ENCODE data around the gene SMIM43.

Gene SMIM43

DNA sequence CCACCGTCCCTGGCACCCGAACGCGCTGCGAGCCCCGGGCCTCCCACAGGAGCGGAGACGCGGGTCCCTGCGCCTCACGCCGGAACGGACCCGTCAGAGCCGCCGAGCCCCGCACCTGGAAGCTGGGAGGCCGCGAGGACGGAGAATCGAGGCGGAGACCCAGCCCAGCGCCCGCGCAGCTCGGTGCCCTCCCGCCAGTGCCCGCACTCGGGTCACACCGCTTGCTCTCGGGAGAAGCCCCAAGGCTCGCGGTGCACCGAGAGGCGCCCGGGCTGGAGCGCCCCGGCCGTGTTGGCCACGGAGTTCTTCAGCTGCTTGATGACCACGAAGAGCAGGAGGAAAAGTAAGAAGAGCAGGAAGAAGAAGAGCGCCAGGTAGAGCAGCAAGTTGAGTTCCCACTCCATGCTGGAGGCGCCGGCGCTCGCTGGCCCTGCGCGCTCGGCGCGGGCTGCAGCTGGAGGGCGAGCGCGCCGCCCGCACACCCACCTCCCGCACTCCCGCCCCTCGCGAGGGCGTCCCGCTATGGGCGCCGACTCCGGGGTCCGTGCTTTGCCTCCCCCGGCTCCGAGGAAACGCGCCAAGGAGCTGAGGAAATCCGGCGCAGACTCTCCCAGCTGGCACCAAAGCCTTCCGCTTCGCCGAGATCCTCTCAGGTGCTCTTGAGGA is at the start of gene SMIM43:
Gene SMIM43, minus strand, starts transcription at position 463 of the 666 bp plus-strand sequence. Its CDS starts 59 bp downstream, at position 404.
- DNase-seq (ENCODE audit: low spot score): peak; percentile 79

DNA sequence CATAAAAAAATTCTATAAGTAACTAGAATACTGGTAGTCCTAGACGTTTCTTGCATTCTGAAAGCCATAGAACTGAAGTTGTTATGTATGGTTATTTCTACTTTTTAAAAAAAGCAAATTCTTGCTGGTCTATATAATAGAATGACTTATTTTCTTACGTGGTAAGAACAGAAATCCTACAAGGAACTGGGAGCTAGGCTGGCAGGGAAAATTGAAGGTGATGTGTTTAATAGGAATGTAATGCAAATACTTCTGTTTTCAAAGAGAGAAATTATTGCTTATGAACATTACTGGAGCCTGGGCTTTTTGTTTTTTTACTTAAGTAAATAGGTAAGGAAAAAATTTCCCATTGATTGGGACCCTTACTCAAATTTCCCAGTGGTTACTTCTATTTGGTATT is 49.8 kb upstream of the SMIM43 start:
- DNase-seq (ENCODE audit: low spot score): no peak

DNA sequence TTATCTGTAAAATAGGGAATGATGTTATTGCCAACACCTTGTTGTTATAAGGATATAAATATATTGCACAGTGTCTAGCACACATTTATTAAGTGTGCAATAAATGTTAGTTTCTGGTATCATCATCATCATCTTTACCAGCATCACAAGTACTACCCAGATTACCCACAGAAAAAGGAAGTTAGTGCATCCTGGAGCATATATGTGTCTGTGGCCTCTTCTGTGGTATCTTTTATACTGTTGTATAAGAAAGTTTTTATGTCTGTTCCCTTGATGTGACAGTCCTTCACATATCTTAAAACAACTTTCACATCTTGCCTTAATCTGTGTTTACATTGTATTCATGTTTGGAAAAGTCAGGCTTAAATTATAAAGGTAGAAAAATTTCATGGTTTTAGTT is 46.2 kb upstream of the SMIM43 start:
- no peak for DNase-seq (ENCODE audit: low spot score)

DNA sequence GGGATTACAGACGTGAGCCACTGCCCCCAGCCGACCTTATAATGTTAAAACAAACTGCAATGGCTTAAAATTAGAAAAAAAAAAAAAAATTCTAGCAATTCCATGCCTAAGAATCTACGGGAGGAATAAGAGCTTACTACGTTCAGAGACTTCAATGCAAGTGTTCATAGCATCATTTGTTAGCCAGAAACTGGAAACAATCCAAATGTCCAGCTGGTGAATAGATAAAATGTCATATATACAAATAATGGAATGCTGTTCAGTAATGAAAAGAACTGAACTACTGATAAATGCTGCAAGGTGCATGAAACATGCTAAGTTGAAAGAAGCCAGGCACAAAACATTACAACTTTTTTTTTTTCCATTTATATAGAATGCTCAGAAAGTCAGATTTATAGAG is 41.4 kb upstream of the SMIM43 start:
- DNase-seq (ENCODE audit: low spot score): no peak

DNA sequence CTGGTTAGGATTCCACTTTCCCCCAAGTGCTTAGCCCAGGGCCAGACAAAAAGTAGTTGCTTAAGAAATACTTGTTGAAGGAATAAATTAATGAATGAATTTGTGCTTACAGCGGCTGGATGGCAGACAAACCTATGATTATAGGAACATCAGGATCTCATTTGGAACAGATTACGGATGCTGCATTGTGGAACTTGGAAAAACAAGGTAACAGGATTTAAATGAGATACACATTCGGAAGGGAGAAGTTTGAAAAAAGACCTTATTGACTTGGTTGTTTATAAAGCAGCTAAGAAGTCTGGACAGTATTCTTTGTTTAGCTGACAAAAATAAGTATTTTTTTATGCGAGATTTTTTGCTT is 36.7 kb upstream of the SMIM43 start:
- no peak for DNase-seq (ENCODE audit: low spot score)

DNA sequence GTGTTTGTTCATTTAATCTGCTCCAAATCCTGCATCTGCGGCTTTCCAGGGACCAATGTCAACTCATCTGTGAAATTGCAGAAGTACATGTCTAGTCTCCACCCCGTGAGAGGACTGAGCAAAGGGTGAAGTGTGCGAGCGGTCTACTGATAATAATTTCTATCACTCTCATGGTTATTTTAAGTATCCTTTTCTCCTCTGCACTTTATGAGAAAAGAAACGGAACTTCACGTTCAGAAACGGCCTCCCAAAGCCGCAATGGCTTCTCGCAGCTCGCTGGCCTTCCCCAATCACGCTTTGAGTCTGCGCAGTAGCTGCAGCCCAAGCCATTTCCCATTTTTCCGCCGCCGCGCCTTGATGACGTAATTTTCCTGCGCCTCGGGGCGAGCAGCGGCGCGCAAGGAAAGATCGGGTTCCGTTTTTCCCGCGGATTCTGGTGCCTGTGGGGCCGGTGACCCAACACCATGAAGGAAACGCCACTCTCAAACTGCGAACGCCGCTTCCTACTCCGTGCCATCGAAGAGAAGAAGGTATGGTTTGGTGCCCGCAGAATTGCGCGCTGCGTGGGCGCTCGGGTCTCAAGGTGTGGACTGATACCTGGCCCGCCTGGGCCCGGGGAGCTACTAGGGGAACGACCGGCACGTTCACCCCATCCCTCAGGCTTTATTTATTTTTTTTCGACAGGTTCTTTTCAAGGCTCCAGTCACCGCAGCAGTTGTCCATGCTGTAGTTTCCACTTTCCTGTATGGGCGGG is 36.2 kb upstream of the SMIM43 start, which contains the start of gene EXOSC9:
Gene EXOSC9, plus strand, starts transcription at position 363 of the 754 bp plus-strand sequence. Its CDS starts 102 bp downstream, at position 465.
- peak; percentile 95 for DNase-seq (ENCODE audit: low spot score)

GRCh38 chr4:121800638-121800960 is 35.6 kb upstream of the SMIM43 start:
- DNase-seq (ENCODE audit: low spot score): no peak

GRCh38 chr4:121799867-121800501 is 35.0 kb upstream of the SMIM43 start:
- no peak for DNase-seq (ENCODE audit: low spot score)

DNA sequence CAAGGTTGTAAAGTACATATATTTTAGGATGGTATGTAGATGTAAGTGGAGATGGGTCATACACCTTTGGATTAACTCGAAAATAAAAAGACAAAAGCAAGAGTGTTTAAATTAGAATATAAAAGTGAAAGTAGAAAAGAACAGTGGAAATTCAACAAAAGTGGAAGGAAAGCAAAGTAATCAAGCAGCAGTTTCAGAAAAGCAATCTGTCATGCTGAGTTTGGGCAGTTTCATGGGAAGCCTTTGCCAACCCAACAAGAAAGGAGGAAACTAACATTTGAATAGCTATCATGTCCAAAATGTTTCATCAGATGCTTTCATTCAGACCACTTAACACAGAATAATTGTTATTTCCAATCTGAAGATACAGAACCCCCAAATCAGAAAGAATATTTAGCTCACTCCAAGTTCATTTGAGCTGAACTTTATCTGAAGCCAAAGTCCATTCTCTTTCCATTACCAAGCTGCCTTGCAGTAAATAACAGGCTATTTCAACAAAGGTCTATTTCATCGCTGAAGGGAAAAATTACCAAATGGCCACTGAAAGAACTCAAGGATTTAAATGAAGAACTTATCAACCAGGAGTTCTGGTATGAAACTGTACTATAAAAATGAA is 34.4 kb upstream of the SMIM43 start:
- no peak for DNase-seq (ENCODE audit: low spot score)

DNA sequence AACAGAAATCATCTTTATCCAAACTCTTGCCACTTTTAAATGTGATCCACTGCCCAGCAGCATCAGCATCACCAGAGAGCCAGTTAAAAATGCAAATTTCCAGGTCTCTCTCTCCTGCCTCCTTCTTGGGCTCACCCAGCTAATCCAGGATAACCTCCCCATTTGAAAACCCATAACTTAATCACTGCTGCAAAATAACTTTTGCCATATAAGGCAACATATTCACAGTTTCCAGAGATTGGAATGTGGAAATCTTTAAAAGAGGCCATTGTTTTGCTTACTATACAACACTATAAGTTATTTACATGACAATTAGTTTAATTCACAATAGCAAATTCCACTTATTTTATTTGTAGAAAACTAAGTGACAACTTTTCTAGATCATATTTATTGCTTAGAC is 31.3 kb upstream of the SMIM43 start:
- DNase-seq (ENCODE audit: low spot score): no peak

DNA sequence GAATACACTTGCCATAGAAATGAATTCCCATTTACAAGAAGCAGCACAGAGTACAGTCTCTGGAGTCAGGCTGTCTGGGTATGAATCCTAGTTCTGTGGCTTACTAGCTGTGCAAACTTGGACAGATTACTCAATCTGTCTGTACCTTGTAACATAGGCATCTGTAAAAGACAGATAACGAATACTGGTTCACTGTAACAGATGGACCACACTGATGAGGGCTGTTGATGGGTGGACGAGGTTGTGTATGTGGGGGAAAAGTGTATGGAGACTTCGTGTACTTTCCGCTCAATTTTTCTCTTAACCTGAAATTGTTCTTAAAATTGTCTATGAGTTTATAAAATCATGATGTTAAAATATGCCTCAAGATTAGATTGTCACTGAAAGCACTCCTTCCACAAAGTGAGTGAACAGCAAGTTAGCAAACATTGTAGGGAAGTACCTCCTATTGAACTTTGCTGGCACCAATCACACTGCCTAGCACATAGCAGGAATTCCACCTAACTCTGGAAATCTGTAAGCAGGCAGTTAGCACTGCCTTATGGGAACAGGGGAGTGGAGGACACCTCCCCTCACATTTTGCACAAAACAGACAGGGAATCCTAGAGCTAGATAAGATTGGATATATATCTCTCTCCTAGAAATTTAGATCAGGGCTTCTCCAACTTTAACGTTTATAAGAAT is 29.7 kb upstream of the SMIM43 start:
- no peak for DNase-seq (ENCODE audit: low spot score)

- DNase-seq (ENCODE audit: low spot score): no peak
Measured at GRCh38 chr4:121792966-121793365, 28.0 kb upstream of the SMIM43 start.

DNA sequence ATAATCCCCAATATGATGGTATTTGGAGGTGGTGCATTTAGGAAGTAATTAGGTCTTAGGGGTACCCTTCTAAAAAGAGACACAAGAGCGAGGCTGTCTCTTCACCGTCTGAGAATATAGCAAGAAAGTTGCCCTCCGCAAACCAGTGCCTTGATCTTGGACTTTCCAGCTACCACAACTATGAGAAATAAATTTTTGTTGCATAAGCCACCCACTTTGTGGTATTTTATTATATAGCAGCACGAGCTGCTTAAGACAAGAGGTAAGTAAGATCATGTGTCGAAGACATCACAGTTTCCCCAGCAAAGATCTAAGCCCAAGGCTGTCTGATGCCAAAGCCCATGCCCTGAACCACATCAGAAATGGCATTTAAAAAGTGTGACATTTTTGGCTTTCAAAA is 26.5 kb upstream of the SMIM43 start:
- no peak for DNase-seq (ENCODE audit: low spot score)

- DNase-seq (ENCODE audit: low spot score): no peak
Measured at GRCh38 chr4:121790976-121791375, 26.0 kb upstream of the SMIM43 start.

DNA sequence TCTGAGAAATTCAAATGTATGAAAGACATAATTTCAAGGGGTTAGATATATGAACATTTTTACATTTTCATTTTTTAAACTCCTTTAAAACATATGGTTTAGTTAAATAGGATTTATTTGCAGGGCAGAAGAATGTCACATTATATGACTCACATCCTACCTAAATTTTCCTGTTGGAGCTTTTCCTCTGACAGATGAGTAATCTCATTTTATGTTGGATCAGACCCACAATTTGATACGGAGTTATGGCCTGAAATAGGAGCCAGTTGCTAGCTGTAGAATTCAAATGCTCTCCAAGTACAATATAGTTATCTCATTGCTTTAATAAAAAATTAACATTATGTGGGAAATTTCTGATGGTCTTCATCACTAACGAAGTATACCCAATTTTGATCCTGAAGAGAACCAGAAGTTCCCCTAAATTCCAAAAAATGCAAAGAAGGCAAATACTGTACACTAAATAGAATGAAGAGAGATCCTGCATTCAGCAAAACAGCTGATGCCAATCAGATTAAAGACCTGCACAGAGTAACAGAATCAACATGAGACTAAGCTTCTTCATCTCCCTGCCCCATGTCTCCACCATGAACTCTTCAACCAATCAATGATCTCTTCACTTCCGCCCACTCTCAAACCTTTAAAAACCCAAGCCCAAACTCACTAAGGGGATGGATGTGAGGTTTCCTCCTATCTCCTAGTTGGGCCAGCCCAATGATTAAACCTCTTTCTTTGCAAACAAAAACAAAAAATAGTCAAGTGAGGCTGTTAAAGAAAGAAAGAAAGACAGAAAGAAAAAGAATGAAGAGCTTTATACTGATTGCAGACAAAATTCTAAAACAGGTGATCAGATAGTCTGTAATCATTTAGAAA is 25.2 kb upstream of the SMIM43 start:
- no peak for DNase-seq (ENCODE audit: low spot score)

GRCh38 chr4:121789455-121789854 is 24.5 kb upstream of the SMIM43 start:
- no peak for DNase-seq (ENCODE audit: low spot score)

DNA sequence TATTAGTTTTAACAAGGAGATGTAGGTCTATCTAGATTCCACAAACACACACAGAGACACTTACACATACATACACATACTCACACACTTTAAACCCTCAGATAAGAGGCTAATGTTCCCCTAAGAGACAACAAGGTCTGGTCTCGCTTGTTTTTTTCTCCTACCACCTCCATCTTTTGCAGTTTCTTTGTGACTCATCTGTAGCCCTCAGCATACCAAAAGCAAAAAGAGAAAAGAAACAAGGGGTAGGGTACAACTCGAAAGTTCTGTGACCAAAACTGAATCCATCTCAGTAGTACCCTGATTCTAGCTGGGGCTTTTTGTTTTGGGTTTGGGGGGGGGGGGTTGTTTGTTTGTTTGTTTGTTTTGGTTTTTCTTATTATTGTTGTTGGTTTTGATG is 23.9 kb upstream of the SMIM43 start:
- DNase-seq (ENCODE audit: low spot score): no peak

GRCh38 chr4:121786221-121786620 is 21.3 kb upstream of the SMIM43 start:
- no peak for DNase-seq (ENCODE audit: low spot score)

DNA sequence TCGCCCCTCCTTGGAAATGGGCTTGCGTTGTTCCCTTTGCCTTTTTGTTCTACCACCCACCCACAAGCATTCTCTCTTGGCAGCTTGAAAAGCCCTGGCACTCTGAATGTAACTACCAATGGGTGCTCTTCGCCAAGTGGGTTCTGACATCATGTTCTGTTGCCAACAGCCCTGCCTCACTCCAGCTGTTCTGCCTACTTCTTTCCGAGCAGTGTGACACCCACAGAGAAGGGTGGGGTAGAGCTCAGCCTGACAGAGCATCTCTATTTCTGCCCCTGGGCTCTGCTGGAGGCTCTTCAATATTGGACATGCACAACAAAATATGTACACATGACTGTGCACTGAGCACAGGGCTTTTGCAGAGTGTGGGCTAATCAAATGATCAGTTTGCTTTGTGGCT is 20.5 kb upstream of the SMIM43 start:
- no peak for DNase-seq (ENCODE audit: low spot score)

- no peak for DNase-seq (ENCODE audit: low spot score)
Measured at GRCh38 chr4:121784975-121785374, 20.0 kb upstream of the SMIM43 start.

GRCh38 chr4:121784401-121784800 is 19.4 kb upstream of the SMIM43 start:
- no peak for DNase-seq (ENCODE audit: low spot score)
